ENCODE results near the gene AOPEP. TPM values are rescaled to one million over a fixed set of nuclear protein-coding genes. Genes with fewer than 3 reads are reported as not detected.

AOPEP gene
- total RNA-seq, 1 experiment from 2014 or later = 39.6 TPM

DNA sequence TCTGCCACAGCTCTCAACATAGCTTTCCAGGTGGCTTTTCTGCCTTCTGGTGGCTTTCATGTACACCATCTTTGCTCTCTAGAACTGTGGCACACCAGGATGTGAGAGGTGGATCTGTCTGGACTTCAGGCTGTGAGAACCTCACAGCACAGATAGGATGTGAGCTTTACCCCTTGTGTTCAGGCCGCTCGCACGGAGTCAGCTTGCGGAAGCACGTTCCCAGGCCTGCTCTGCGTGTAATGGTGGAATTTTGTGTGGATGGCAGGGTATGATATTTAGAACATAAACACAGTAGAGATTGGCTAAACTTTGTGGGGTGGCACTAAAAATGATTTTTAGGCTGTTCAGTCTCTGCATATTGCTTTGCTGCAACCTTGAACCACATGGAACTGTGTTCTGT lies 340.6 kb downstream of the AOPEP start:
- Histone ChIP-seq H3K9me3 (replicated peaks) (no peaks in the 10 kb centered on the region), H3K4me1 (replicated peaks) (no peaks in the 10 kb centered on the region), H3K4me3 (no peak overlapping the region), H3K36me3 (peaks cover 95% of the 10 kb centered on the region), H3K27ac (no peak overlapping the region), H3K27me3 (replicated peaks) (no peaks in the 10 kb centered on the region)
- DNase-seq (ENCODE audit: low read depth in 1 of 2, low spot score in 2 of 2) = no peak

DNA sequence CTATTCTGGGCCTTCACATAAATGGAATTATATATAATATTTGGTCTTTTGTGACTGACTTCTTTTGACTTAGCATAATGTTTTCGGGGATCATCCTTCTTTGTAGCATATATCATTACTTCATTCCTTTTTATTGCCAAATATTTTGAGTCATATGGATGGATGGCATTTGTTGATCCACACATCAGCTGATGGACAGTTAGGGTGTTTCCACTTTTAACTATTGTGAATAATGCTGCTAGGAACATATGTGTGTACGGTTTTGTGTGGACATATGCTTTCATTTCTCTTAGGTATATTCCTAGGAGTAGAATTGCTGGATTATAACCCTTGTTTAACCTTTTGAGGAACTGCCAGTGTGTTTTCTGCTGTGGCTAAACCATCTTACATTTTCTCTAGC lies 341.4 kb downstream of the AOPEP start:
- DNase-seq (ENCODE audit: low read depth in 1 of 2, low spot score in 2 of 2) = no peak
- H3K9me3 ChIP-seq (replicated peaks) = no peaks in the 10 kb centered on the region
- H3K27ac ChIP-seq = no peak overlapping the region
- H3K4me1 ChIP-seq (replicated peaks) = no peaks in the 10 kb centered on the region
- H3K4me3 ChIP-seq = no peak overlapping the region
- H3K36me3 ChIP-seq = peaks cover 94% of the 10 kb centered on the region
- no peaks in the 10 kb centered on the region for H3K27me3 ChIP-seq (replicated peaks)

DNA sequence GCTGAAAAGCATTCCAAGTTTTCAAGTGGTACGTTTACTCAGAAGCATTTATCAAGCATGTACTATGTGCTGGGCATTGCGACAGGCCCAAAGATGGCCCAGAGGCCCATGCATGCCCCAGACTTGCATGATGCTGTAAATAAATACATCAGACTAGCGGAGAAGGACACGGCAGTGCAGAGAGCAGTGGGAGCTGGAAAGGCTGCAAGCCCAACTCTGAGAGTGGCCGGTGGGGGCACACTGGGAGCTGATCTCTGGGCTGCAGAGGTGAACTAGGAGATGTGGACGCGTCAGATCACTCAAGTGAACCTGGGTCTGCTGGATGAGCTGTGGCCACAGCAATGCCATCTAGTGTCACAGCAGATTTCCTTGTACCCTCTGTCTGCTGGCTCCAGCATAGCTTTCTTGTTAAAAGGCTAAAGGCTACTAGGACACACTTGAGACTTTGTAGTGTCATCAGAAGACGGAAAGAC lies 344.1 kb downstream of the AOPEP start:
- Histone ChIP-seq H3K36me3 (peaks cover 90% of the 10 kb centered on the region), H3K4me1 (replicated peaks) (no peaks in the 10 kb centered on the region), H3K9me3 (replicated peaks) (no peaks in the 10 kb centered on the region), H3K27ac (no peak overlapping the region), H3K27me3 (replicated peaks) (no peaks in the 10 kb centered on the region), H3K4me3 (no peak overlapping the region)
- DNase-seq (ENCODE audit: low read depth in 1 of 2, low spot score in 2 of 2) = no peak

DNA sequence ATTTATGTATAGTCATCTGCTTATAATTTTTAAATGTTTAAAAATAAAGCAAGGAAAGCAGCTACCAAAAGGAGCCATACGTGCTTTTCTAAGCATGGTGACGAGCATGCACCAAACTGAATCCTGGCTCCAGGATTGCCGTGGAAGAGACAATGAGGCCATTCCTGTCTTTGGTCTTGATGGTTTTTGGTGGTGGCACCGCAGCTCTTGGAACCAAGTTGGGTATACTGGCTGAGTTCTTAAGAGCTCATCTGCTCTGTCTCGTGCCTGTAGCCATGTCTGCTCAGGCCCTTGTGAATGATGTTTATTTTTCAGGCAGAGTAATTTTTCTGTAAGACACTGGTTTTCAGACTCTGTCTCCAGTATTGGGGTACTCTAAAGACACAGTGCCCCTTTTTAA lies 345.0 kb downstream of the AOPEP start:
- Histone ChIP-seq H3K27me3 (replicated peaks) (no peaks in the 10 kb centered on the region), H3K4me1 (replicated peaks) (no peaks in the 10 kb centered on the region), H3K4me3 (no peak overlapping the region), H3K27ac (no peak overlapping the region), H3K9me3 (replicated peaks) (no peaks in the 10 kb centered on the region), H3K36me3 (peaks cover 92% of the 10 kb centered on the region)
- DNase-seq (ENCODE audit: low read depth in 1 of 2, low spot score in 2 of 2) = no peak

DNA sequence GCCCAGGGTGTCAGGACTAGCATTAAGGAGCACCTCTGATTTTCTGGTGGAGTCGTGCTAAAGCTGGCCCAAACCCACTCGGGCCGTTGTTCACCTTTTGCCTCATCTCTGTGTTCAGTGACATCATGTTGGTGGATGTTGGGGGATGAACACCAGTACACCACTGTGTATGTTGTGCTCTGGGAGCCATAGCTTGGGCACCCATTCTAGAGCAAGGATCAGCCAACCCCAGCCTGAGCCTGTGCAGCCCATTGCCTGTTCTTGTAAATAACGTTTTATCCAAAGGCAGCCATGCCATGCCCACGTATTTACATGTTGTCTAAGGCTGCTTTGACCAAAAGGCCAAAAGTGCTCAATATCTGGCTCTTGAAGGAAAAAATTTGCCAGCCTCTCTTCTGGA lies 345.4 kb downstream of the AOPEP start:
- Histone ChIP-seq H3K27me3 (replicated peaks) (no peaks in the 10 kb centered on the region), H3K4me1 (replicated peaks) (no peaks in the 10 kb centered on the region), H3K9me3 (replicated peaks) (no peaks in the 10 kb centered on the region), H3K36me3 (peaks cover 91% of the 10 kb centered on the region), H3K27ac (no peak overlapping the region), H3K4me3 (no peak overlapping the region)
- no peak for DNase-seq (ENCODE audit: low read depth in 1 of 2, low spot score in 2 of 2)

DNA sequence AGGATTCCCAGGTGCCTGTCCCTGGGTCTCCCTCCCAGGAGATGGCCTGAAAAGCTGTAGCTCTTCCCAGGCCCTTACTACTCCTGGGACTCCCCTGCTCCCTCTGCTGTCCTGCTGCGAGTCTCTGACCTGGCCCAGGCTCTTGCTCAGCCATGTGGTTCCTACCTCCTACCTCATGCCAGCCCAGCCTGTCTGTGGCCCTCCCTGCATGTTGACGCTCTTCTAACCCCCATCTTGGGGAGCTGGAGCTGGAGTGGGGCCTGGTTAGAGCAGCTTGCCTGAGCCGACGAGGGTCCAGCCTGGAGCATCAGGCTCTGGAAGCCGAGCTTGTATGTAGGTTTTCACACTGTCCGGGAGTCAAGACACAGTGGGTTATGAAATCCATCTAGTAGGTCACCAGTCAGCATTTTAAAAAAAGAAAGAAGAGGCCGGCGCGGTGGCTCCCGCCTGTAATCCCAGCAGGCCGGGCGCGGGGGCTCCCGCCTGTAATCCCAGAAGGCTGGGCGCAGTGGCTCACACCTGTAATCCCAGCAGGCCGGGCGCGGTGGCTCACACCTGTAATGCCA lies 346.6 kb downstream of the AOPEP start:
- Histone ChIP-seq H3K27me3 (replicated peaks) (no peaks in the 10 kb centered on the region), H3K4me1 (replicated peaks) (no peaks in the 10 kb centered on the region), H3K4me3 (no peak overlapping the region), H3K36me3 (peaks cover 87% of the 10 kb centered on the region), H3K27ac (no peak overlapping the region), H3K9me3 (replicated peaks) (no peaks in the 10 kb centered on the region)
- no peak for DNase-seq (ENCODE audit: low read depth in 1 of 2, low spot score in 2 of 2)

GRCh38 chr9:95073918-95074317 lies 347.4 kb downstream of the AOPEP start:
- Histone ChIP-seq H3K4me3 (no peak overlapping the region), H3K9me3 (replicated peaks) (no peaks in the 10 kb centered on the region), H3K27ac (no peak overlapping the region), H3K36me3 (peaks cover 87% of the 10 kb centered on the region), H3K4me1 (replicated peaks) (no peaks in the 10 kb centered on the region; the same call in 1 of the 2 replicates), H3K27me3 (replicated peaks) (no peaks in the 10 kb centered on the region)
- no peak for DNase-seq (ENCODE audit: low read depth in 1 of 2, low spot score in 2 of 2)

DNA sequence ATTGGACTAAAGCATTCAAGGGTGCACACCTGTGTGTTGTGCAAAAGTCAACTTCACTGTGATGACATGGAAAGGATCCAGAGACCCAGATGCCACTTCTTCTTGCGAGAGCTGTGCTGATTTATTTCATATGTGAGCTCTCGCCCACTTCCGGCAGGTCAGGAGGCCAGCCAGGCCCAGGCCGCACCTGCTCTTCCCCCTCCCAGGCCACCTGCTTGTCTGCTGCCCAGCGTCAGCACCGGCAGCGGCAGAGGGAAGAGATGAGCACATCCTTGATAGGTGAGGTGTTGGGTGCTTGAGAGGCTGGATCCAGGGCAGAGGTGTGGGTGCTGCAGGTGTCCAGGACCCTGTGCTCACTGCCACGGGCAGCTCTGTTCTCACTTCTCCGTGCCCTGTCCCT lies 348.1 kb downstream of the AOPEP start:
- H3K36me3 ChIP-seq = peaks cover 87% of the 10 kb centered on the region
- no peak for DNase-seq (ENCODE audit: low read depth in 1 of 2, low spot score in 2 of 2)
- H3K9me3 ChIP-seq (replicated peaks) = no peaks in the 10 kb centered on the region
- H3K4me3 ChIP-seq = no peak overlapping the region
- H3K4me1 ChIP-seq (replicated peaks) = no peaks in the 10 kb centered on the region; the same call in 1 of the 2 replicates
- no peaks in the 10 kb centered on the region for H3K27me3 ChIP-seq (replicated peaks)
- H3K27ac ChIP-seq = no peak overlapping the region

GRCh38 chr9:95075700-95076099 lies 349.2 kb downstream of the AOPEP start:
- Histone ChIP-seq H3K4me3 (no peak overlapping the region), H3K9me3 (replicated peaks) (no peaks in the 10 kb centered on the region), H3K27ac (no peak overlapping the region), H3K27me3 (replicated peaks) (no peaks in the 10 kb centered on the region), H3K4me1 (replicated peaks) (no peaks in the 10 kb centered on the region; the same call in 1 of the 2 replicates), H3K36me3 (peaks cover 85% of the 10 kb centered on the region)
- DNase-seq (ENCODE audit: low read depth in 1 of 2, low spot score in 2 of 2) = no peak

DNA sequence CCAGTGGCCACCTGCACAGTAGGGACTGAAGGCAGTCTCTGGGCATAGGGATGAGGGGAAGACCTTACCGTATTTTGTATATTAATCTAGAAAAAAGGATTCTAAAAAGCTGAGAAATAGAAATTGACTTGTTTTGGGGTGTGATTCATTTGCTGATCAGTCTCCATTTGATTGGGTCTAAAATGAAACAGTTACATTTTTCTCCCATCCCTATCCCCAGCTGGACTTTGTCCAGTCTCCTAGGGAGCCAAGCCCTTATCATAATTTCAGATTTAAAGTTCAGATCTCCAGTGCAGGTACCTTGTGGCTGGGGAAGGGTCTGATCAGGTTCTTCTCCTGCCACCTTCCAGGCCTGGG lies 350.2 kb downstream of the AOPEP start:
- no peak for DNase-seq (ENCODE audit: low read depth in 1 of 2, low spot score in 2 of 2)
- Histone ChIP-seq H3K4me1 (replicated peaks) (no peaks in the 10 kb centered on the region; the same call in 1 of the 2 replicates), H3K36me3 (peaks cover 88% of the 10 kb centered on the region), H3K4me3 (no peak overlapping the region), H3K9me3 (replicated peaks) (no peaks in the 10 kb centered on the region), H3K27me3 (replicated peaks) (no peaks in the 10 kb centered on the region), H3K27ac (no peak overlapping the region)

DNA sequence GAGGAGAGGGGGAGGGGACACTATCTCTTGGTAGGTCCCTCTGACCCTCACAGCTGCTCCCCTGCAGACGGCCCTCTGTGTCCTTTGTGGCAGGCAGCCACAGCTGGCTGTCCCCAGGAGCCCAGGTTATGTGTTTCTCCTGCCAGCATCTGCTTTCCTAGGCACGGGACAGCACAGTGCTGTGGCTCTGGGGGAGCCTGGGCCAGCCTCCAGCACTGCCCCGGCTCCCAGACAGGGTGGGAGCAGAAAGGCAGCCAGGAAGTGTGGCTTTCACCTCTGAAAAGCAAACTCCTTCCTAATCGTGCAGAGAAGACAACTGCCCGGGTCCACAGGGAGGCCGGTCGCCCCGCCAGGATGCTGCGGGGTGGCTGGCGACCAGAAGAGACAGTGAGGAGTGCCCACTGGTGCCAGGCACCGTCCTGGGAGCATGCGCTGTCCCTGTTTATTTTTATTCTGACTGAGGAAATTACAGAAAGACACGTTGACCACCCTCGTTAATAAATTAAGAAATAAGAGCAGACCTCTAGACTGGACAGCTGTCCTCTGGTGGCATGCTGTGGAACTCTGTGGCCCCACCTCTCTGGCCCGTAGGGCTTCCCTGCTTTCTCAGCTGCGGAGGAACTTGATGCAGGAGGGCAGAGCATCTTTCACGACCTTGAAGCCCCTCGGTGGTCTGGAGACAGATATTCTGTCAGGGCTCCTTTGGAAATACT lies 350.7 kb downstream of the AOPEP start:
- Histone ChIP-seq H3K4me1 (replicated peaks) (no peaks in the 10 kb centered on the region; the same call in 1 of the 2 replicates), H3K9me3 (replicated peaks) (no peaks in the 10 kb centered on the region), H3K36me3 (peaks cover 88% of the 10 kb centered on the region), H3K27ac (no peak overlapping the region), H3K27me3 (replicated peaks) (no peaks in the 10 kb centered on the region), H3K4me3 (no peak overlapping the region)
- no peak for DNase-seq (ENCODE audit: low read depth in 1 of 2, low spot score in 2 of 2)

GRCh38 chr9:95077766-95078370 lies 351.4 kb downstream of the AOPEP start:
- Histone ChIP-seq H3K4me1 (replicated peaks) (no peaks in the 10 kb centered on the region; the same call in 1 of the 2 replicates), H3K4me3 (no peak overlapping the region), H3K9me3 (replicated peaks) (no peaks in the 10 kb centered on the region), H3K27ac (no peak overlapping the region), H3K36me3 (peaks cover 89% of the 10 kb centered on the region), H3K27me3 (replicated peaks) (no peaks in the 10 kb centered on the region)
- DNase-seq (ENCODE audit: low read depth in 1 of 2, low spot score in 2 of 2) = no peak

- Histone ChIP-seq H3K27me3 (replicated peaks) (no peaks in the 10 kb centered on the region), H3K4me1 (replicated peaks) (no peaks in the 10 kb centered on the region; the same call in 1 of the 2 replicates), H3K4me3 (no peak overlapping the region), H3K27ac (no peak overlapping the region), H3K9me3 (replicated peaks) (no peaks in the 10 kb centered on the region), H3K36me3 (peaks cover 89% of the 10 kb centered on the region)
- DNase-seq (ENCODE audit: low read depth in 1 of 2, low spot score in 2 of 2) = no peak
Observed at GRCh38 chr9:95078511-95078910, 352.0 kb downstream of the AOPEP start.

DNA sequence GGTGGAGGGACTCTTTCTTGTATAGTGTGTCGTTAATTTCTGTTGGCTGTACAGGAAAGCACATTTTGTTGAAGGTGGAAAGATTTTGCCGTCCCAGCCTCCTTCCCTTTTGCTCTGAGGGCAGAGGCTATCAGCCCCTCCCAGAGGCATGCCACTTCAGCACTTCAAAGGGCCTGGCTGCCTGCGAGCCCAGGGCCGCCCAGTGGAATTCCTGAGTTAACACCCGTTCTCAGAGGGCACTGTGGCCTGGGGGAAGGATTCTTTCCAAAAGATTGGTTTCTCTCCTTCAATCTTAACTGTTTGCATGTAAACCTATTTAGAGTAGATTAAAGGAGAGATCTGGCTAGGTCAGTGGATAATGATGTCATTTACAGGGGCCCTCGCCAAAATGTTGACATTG lies 352.4 kb downstream of the AOPEP start:
- Histone ChIP-seq H3K9me3 (replicated peaks) (no peaks in the 10 kb centered on the region), H3K27ac (no peak overlapping the region), H3K4me3 (no peak overlapping the region), H3K4me1 (replicated peaks) (no peaks in the 10 kb centered on the region; the same call in 1 of the 2 replicates), H3K27me3 (replicated peaks) (no peaks in the 10 kb centered on the region), H3K36me3 (peaks cover 91% of the 10 kb centered on the region)
- DNase-seq (ENCODE audit: low read depth in 1 of 2, low spot score in 2 of 2) = no peak

Measured in SJSA1 (cell line).